Gastroesophageal sphincter (tissue), 4 donors: Measurements from ENCODE around the gene TMEM120B. TPM values are rescaled to one million over a fixed set of nuclear protein-coding genes. Genes with fewer than 3 reads are reported as not detected.
"Not testable (repeated sequence)": the region's sequence is repeated elsewhere in the genome, so short reads cannot be mapped to it uniquely, and the experiment has no call there.

Experiments
- ATAC-seq: fragments of 150-250 bp; one replicate; pipeline ENCODE4 v1.9.1; 2016; ENCODE audit warnings: mild to moderate bottlenecking, moderate library complexity
- H3K27ac ChIP-seq, 4 donors: fragments of 200-600 bp; sonication (generic) in 3 of 4; 1 replicate in 3 of 4; 2 replicates in 1 of 4; pipeline ENCODE4 v1.5.1; 2016 to 2019
- H3K27me3 ChIP-seq: fragments of 200-600 bp; sonication (generic); one replicate; pipeline ENCODE4 v1.5.1; 2019
- H3K36me3 ChIP-seq, 2 donors: fragments of 200-600 bp; sonication (generic); one replicate each; pipeline ENCODE4 v1.5.1; 2019; ENCODE audit warnings: control low read depth in 1 of 2
- H3K4me1 ChIP-seq, 3 donors: fragments of 200-600 bp; sonication (generic); 1 replicate in 2 of 3; 2 replicates in 1 of 3; pipeline ENCODE4 v1.5.1; 2016 to 2019; ENCODE audit warnings: control low read depth in 2 of 3
- H3K4me3 ChIP-seq, 2 donors: fragments of 200-600 bp; sonication (generic); one replicate each; pipeline ENCODE4 v1.5.1; 2019; ENCODE audit warnings: mild to moderate bottlenecking in 1 of 2, moderate library complexity in 1 of 2
- H3K9me3 ChIP-seq, 3 donors: fragments of 200-600 bp; sonication (generic); one replicate each; pipeline ENCODE4 v1.5.1; 2017 to 2019; ENCODE audit warnings: control low read depth in 2 of 3
- EP300 ChIP-seq: sonication (generic); formaldehyde crosslinking; IDR thresholded peaks from one replicate; pipeline ENCODE4 v1.6.1; 2017; ENCODE audit warnings: antibody characterized with exemption, mild to moderate bottlenecking
- POLR2A ChIP-seq, 2 donors: fragments of 450-650 bp; IDR thresholded peaks; one replicate each; pipeline ENCODE4 v1.6.1; 2017; ENCODE audit warnings: antibody characterized with exemption in 2 of 2, mild to moderate bottlenecking in 2 of 2, moderate library complexity in 1 of 2
- POLR2AphosphoS5 ChIP-seq: sonication (generic); formaldehyde crosslinking; IDR thresholded peaks from one replicate; pipeline ENCODE4 v1.6.1; 2017; ENCODE audit warnings: antibody characterized with exemption
- WGBS, 2 donors: methylation state at CpG; one replicate each; pipeline ENCODE4 v1.1.5; 2018; ENCODE audit warnings: low coverage in 1 of 2; 5-methylcytosine and 5-hydroxymethylcytosine counted together
- total RNA-seq, 4 donors: library from RNA; depleted of rRNA; stranded (reverse); fragments of >200 nt; gene quantifications; one replicate each; pipeline ENCODE4 v1.1.0, GENCODE V29; 2016
- TF ChIP-seq, protein P1 (sequence below), 4 experiments: fragments of 200-600 bp in 2 of 4; fragments of 450-650 bp in 2 of 4; sonication (generic) in 1 of 4; IDR thresholded peaks; one replicate each; pipeline ENCODE4 v1.5.1; 2017 to 2019; ENCODE audit warnings: antibody characterized with exemption in 4 of 4, mild to moderate bottlenecking in 2 of 4, moderate library complexity in 2 of 4

The TMEM120B gene
- total RNA-seq, 4 donors from 2014 or later, result 4.2 to 14.3 (median 9.9) TPM

DNA sequence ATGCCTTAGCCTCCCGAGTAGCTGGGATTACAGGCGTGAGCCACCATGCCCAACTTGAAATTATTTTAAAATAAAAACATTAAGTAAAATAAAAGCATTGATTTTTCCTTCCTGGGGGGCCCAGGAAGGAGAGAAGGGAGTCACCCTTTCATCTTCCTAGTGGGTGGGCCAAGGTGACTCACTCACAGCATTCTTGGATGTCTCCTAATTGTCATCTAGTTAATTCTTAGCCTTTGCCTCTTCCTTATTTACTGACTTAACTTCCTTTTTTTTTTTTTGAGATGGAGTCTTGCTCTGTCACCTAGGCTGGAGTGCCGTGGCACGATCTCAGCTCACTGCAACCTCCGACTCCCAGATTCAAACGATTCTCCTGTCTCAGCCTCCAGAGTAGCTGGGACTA lies 29.2 kb downstream of the TMEM120B start:
- no peaks in the 10 kb centered on the region for H3K4me1 ChIP-seq
- TF ChIP-seq POLR2A (IDR thresholded peaks at IDR 0.05) (no peak), EP300 (no peak), POLR2AphosphoS5 (no peak)
- TF ChIP-seq, protein P1, sequence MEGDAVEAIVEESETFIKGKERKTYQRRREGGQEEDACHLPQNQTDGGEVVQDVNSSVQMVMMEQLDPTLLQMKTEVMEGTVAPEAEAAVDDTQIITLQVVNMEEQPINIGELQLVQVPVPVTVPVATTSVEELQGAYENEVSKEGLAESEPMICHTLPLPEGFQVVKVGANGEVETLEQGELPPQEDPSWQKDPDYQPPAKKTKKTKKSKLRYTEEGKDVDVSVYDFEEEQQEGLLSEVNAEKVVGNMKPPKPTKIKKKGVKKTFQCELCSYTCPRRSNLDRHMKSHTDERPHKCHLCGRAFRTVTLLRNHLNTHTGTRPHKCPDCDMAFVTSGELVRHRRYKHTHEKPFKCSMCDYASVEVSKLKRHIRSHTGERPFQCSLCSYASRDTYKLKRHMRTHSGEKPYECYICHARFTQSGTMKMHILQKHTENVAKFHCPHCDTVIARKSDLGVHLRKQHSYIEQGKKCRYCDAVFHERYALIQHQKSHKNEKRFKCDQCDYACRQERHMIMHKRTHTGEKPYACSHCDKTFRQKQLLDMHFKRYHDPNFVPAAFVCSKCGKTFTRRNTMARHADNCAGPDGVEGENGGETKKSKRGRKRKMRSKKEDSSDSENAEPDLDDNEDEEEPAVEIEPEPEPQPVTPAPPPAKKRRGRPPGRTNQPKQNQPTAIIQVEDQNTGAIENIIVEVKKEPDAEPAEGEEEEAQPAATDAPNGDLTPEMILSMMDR (IDR thresholded peaks at IDR 0.05), result no peak
- H3K4me3 ChIP-seq, result no peak overlapping the region
- no peak overlapping the region for H3K27ac ChIP-seq
- peaks cover 0 to 11% of the 10 kb centered on the region in 2 donors for H3K36me3 ChIP-seq
- no peaks in the 10 kb centered on the region for H3K9me3 ChIP-seq
- ATAC-seq, result no peak
- H3K27me3 ChIP-seq, result no peaks in the 10 kb centered on the region
- 100% methylated on average over 2 to 4 of the region's 6 CpGs for WGBS, 2 donors

DNA sequence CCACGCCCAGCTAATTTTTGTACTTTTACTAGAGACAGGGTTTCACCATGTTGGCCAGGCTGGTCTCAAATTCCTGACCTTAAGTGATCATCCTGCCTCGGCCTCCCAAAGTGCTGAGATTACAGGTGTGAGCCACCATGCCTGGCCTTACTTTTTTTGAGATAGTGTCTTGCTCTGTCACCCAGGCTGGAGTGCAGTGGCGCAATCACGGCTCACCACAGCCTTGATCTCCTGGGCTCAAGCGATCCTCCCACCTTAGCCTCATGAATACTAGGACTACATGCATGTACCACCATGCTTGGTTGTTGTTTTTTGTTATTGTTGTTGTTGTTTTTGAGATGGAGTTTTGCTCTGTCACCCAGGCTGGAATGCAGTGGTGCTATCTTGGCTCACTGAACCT lies 33.0 kb downstream of the TMEM120B start:
- peaks cover 0 to 35% of the 10 kb centered on the region in 2 donors for H3K36me3 ChIP-seq
- H3K27ac ChIP-seq, H3K4me3 ChIP-seq, H3K27me3 ChIP-seq, ATAC-seq, H3K9me3 ChIP-seq: not testable (repeated sequence)
- peaks cover 0 to 11% (median 0%) of the 10 kb centered on the region in 3 donors for H3K4me1 ChIP-seq
- WGBS, 2 donors, result 87 to 91% methylated on average over 5 of the region's 5 CpGs

DNA sequence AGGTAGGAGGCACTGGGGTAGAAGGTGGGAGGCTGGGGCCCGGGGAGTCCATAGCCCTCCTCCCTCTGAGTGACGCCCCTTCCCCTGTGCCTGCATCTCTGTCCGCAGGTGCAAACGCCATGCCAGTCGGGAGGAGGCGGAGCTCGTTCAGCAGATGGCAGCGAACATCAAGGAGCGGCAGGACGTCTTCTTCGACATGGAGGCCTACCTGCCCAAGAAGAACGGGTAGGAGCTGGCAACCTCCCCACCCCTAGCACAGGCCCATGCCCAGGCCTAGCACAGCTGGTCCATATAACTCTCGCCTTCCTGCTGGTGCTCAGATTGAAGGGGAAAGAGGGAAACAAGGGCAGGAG lies 35.6 kb downstream of the TMEM120B start:
- H3K9me3 ChIP-seq, result no peaks in the 10 kb centered on the region
- no peak for ATAC-seq
- WGBS, 2 donors, result 80 to 90% methylated on average over 1 to 5 of the region's 13 CpGs
- no peak overlapping the region for H3K4me3 ChIP-seq
- H3K36me3 ChIP-seq, result peaks cover 0 to 53% of the 10 kb centered on the region in 2 donors
- peaks cover 0 to 14% (median 0%) of the 10 kb centered on the region in 3 donors for H3K4me1 ChIP-seq
- H3K27me3 ChIP-seq, result no peaks in the 10 kb centered on the region
- TF ChIP-seq, protein P1 (IDR thresholded peaks at IDR 0.05), result no peak
- no peak for TF ChIP-seq EP300
- peak overlapping the region in 3 of 4 donors; percentile 50 to 74 (median 57) for H3K27ac ChIP-seq

DNA sequence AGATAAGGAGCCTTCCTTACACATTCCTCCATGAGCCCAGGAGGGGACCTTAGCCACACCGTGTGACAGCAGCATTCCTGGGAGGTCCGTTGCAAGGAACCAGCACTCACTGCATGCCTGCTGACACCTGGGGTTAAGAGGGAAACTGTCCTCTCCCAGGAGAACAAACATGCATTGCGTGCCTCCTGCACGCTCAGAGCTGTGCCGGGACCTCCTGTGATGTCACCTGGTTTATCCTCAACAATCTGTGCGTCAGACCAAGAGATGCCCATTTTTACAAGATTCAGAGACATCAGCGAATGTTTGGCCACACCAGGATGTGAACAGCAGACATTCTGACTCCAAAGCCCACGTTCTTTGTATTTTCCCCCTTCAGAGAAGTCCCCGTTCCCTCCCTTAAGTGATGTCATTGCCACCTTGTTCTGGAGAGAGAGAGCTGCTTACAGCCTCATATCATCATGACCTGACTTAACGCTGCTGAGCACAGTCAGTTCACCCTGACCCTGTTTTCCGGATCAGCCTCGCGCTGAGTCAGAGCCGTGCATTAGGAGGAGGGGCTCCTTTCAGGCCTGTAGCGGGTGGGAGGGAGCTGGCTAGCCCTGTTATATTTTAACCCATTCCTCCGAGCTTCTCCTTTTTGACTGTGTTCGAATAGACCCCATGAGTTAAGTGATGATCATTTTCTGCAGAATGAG lies 36.2 kb downstream of the TMEM120B start:
- H3K4me1 ChIP-seq, result peaks cover 0 to 20% (median 0%) of the 10 kb centered on the region in 3 donors
- H3K4me3 ChIP-seq, result no peak overlapping the region
- H3K36me3 ChIP-seq, result peaks cover 0 to 51% of the 10 kb centered on the region in 2 donors
- no peaks in the 10 kb centered on the region for H3K9me3 ChIP-seq
- peak overlapping the region in 3 of 4 donors; percentile 50 to 74 (median 57) for H3K27ac ChIP-seq
- no peaks in the 10 kb centered on the region for H3K27me3 ChIP-seq
- TF ChIP-seq POLR2AphosphoS5 (peak; percentile 77), POLR2A (IDR thresholded peaks at IDR 0.05) (no peak)
- peak; percentile 82 for ATAC-seq
- WGBS, 2 donors, result 39 to 60% methylated on average over 1 to 13 of the region's 17 CpGs

DNA sequence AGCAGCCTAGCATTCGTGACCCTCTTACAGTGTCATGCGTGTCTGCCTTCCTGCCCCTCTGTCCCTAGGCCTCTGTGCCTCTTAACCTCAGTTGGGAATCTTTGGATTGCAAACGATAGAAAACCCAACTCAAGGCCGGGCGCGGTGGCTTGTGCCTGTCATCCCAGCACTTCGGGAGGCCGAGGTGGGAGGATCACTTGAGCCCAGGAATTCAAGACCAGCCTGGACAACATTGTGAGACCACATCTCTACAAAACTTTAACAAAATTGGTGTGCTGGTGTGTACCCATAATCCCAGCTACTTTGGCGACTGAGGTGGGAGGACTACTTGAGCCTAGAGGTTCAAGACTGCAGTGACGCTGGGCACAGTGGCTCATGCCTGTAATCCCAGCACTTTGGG lies 36.7 kb downstream of the TMEM120B start:
- Histone ChIP-seq H3K4me3 (no peak overlapping the region), H3K9me3 (no peaks in the 10 kb centered on the region), H3K27ac (peak overlapping the region in 3 of 4 donors; percentile 50 to 74 (median 57)), H3K4me1 (peaks cover 0 to 25% (median 0%) of the 10 kb centered on the region in 3 donors), H3K36me3 (peaks cover 0 to 50% of the 10 kb centered on the region in 2 donors), H3K27me3 (no peaks in the 10 kb centered on the region)
- TF ChIP-seq EP300 (no peak), POLR2AphosphoS5 (no peak), POLR2A (IDR thresholded peaks at IDR 0.05) (no peak)
- TF ChIP-seq, protein P1 (IDR thresholded peaks at IDR 0.05), result no peak
- no peak for ATAC-seq
- WGBS, 2 donors, result 85% methylated on average over 4 of the region's 10 CpGs; no CpG with 5 or more reads in 1 of the 2 donors

DNA sequence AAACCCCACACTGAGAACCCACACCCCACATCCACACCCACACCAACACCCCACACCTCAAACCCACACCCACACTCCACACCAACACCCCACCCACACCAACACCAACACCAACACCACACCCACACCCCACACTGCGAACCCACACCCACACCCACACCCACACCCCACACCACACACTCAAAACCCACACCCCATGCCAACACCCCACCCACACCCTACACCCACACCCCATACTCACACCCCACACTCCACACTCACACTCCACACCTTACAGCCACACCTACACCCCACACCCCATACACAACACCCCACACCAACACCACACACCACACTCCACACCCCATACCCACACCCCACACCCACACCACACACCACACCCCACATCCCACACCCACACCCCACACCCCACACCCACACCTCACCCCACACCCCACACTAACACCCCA lies 38.0 kb downstream of the TMEM120B start:
- Histone ChIP-seq H3K27ac (no peak overlapping the region), H3K4me3 (no peak overlapping the region), H3K36me3 (peaks cover 0 to 49% of the 10 kb centered on the region in 2 donors), H3K27me3 (no peaks in the 10 kb centered on the region), H3K9me3 (no peaks in the 10 kb centered on the region), H3K4me1 (peaks cover 0 to 31% (median 0%) of the 10 kb centered on the region in 3 donors)
- TF ChIP-seq, protein P1 (IDR thresholded peaks at IDR 0.05), result no peak
- 0 to 50% methylated on average over 1 of the region's 1 CpG for WGBS, 2 donors
- ATAC-seq, result no peak
